GM18526 (cell line): Measurements from ENCODE around the gene DLG2.

Experiments
- POLR2A ChIP-seq: IDR thresholded peaks from 3 replicates; pipeline ENCODE4 v1.6.1; 2011; ENCODE audit not compliant: insufficient read length; ENCODE audit errors: extremely low read depth

DLG2 gene

GRCh38 chr11:84906995-84907394, 720.1 kb downstream of the DLG2 start:
- TF ChIP-seq POLR2A = no peak

- no peak for TF ChIP-seq POLR2A
Observed at GRCh38 chr11:84905411-84905810, 721.7 kb downstream of the DLG2 start.

- no peak for TF ChIP-seq POLR2A
Observed at GRCh38 chr11:84902445-84902844, 724.7 kb downstream of the DLG2 start.

- no peak for TF ChIP-seq POLR2A
Observed at GRCh38 chr11:84901991-84902390, 725.2 kb downstream of the DLG2 start.

GRCh38 chr11:84899740-84900139, 727.4 kb downstream of the DLG2 start:
- TF ChIP-seq POLR2A = no peak

GRCh38 chr11:84899134-84899533, 728.0 kb downstream of the DLG2 start:
- no peak for TF ChIP-seq POLR2A

DNA sequence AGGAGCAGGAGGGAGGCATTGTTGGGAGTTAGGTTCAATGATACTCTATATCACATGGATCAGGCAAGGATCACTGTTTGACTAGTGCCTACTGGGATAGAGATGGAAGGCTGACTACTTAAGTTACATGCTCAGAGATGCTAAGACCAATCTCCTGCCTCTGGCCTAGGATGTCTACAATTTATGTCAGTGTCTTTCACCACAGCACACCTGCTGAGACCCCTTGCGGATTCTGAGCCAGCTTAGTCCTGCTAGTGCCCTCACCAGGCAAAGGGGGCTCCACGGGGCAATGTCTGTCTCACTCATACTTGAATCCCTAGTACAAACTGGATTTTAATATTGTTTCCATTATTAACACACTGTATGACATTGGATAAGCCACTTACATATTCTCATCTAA, 732.5 kb downstream of the DLG2 start:
- TF ChIP-seq POLR2A = no peak

GRCh38 chr11:84890676-84891075, 736.5 kb downstream of the DLG2 start:
- no peak for TF ChIP-seq POLR2A

DNA sequence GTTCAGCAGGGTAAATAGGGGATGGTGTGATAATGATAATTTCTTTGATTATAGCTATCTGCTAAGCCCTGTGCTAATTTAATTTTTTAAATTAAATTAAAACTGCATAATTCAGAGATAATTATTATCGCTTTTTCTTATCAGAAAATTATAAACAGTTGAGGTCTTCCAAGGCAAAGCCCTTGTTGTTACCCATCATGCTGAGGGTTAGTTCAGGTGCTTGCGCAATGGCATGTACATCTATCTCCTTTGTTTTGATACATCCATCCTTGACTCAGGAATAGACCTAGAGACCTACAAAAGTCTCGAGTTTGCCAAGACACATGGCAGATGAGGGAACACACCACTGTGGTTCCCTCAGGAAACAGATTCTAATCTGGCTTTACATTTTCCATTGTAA, 737.6 kb downstream of the DLG2 start:
- no peak for TF ChIP-seq POLR2A

GRCh38 chr11:84887055-84887629, 740.0 kb downstream of the DLG2 start:
- TF ChIP-seq POLR2A = no peak

GRCh38 chr11:84886344-84886743, 740.8 kb downstream of the DLG2 start:
- TF ChIP-seq POLR2A = no peak

GRCh38 chr11:84884836-84885235, 742.3 kb downstream of the DLG2 start:
- TF ChIP-seq POLR2A = no peak

- no peak for TF ChIP-seq POLR2A
Observed at GRCh38 chr11:84882056-84882455, 745.1 kb downstream of the DLG2 start.

DNA sequence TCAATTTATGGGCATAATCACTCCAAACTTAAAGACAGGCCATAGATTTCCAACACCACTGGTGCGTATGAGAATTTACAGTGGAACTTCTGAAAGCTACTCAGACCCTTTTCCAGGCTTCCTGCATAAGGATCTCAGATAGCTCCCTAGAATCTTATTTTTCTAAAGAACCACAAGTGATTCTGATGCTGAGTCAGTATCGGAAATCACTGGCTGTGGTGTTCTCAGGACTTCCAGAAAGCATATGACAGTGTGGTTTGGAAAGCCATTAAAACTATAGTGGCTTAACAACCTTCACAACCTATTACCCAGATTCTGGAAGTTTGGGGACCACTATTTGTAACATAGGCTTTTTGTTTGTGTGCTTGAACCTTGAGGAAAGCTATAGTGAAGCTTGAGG, 756.0 kb downstream of the DLG2 start:
- no peak for TF ChIP-seq POLR2A

GRCh38 chr11:84870486-84870885, 756.7 kb downstream of the DLG2 start:
- no peak for TF ChIP-seq POLR2A

- TF ChIP-seq POLR2A = no peak
Observed at GRCh38 chr11:84866922-84867321, 760.2 kb downstream of the DLG2 start.

GRCh38 chr11:84865791-84866535, 761.2 kb downstream of the DLG2 start:
- TF ChIP-seq POLR2A = no peak
